HG02623 (cell line): ENCODE results near the gene TM6SF1.

ENCODE experiments used
- ATAC-seq: cut with Tn5 transposase; IDR thresholded peaks from one replicate; pipeline ENCODE4 v1.9.1; 2021; ENCODE audit warnings: moderate library complexity; ENCODE audit not compliant: unreplicated experiment

Gene TM6SF1

GRCh38 chr15:83170474-83171165 is 63.2 kb downstream of the TM6SF1 start:
- no peak for ATAC-seq

- ATAC-seq: no peak
Observed at GRCh38 chr15:83174891-83175290, 67.4 kb downstream of the TM6SF1 start.

GRCh38 chr15:83178390-83178789 is 70.9 kb downstream of the TM6SF1 start:
- no peak for ATAC-seq

GRCh38 chr15:83178869-83179325 is 71.5 kb downstream of the TM6SF1 start:
- no peak for ATAC-seq

- ATAC-seq: no peak
Observed at GRCh38 chr15:83185561-83185960, 78.1 kb downstream of the TM6SF1 start.
